Stimulated activated CD8-positive, alpha-beta memory T cell treated with anti-CD3 and anti-CD28 coated beads, Interleukin-4, amount 100 ng/mL, for 4 hours (primary cell): ENCODE measurements around the gene OR2B2.

Source experiments
- DNase-seq, 2 donors: peaks; one replicate each; pipeline ENCODE4 v3.0.0-alpha.2; 2020; ENCODE audit warnings: low read depth in 2 of 2, low spot score in 1 of 2

Gene OR2B2

DNA sequence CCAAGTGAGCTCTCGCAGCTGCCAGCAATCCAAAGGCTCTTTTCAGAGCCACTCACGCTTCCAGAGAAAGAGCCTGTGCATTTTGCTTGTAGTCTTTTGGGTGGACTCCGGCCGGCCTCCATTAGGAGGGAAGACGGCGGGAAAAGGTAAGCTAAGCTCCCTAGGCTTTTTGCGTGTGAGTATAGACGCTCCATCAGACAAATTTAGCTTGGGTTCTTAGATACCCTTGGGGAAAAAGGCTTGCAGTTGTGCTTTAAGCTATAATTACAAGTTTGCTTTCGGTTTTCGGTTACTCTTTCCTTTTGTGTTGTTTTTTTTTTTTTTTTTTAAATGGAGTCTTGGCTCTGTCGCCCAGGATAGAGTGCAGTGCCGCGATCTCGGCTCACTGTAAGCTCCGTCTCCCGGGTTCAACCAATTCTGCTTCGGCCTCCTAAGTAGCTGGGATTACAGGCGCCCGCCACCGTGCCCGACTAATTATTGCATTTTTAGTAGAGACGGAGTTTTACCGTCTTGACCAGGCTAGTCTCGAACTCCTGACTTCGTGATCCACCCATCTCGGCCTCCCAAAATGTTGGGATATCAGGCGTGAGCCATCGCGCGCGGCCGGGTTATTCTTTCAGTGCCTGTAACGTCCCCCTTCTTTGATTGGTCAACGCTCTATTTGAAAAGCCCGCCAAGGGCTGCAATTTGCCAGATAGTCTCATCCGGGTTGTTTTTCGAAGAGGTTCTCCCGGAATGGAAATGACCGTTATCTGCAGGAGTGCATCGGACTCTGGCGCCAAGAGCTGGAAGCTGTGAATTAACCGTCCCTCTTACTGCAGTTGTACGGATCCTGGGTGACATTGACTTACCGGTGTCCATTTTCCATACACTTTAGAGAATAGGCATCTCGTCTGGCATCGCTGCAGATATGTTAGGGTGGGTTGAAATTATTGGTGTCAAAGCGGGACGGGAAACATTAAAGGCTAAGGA is 18.1 kb downstream of the OR2B2 start:
- peak in 1 of 2 donors; percentile 51 for DNase-seq

DNA sequence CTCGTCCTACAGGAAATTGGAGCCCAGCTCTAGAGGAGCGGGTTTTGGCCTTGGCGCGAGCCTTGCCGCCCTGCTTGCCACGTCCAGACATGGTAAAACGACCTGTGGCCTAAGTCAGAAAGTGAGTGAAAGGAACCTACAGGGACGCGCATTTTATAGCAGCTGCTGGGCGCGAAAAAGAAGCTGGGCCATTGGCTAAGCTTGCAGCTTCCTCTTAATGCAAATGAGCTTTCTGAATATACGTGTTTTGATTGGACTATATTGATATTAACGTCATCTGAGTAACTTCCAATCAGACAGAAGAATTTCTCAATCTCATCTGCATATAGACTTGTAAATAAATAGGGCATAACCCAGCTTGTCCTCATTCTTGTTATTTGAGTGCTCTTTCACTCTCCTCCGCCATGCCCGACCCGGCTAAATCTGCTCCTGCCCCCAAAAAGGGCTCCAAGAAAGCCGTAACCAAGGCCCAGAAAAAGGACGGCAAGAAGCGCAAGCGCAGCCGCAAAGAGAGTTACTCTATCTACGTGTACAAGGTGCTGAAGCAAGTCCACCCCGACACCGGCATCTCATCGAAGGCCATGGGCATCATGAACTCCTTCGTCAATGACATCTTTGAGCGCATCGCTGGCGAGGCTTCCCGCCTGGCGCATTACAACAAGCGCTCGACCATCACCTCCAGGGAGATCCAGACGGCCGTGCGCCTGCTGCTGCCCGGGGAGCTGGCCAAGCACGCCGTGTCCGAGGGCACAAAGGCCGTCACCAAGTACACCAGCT is 18.9 kb downstream of the OR2B2 start:
- DNase-seq: peak; percentile 66 to 70

DNA sequence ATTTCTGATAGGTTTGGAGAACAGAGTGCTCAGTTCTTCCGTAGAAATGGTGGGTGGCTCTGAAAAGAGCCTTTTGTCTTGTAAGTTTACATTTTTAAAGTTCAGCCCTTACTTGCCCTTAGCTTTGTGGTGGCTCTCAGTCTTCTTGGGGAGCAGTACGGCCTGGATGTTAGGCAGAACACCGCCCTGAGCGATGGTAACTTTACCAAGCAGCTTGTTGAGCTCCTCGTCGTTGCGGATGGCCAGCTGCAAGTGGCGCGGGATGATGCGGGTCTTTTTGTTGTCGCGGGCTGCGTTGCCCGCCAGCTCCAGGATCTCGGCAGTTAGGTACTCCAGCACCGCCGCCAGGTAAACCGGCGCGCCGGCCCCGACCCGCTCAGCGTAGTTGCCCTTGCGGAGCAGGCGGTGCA is 19.5 kb downstream of the OR2B2 start:
- DNase-seq: no peak

DNA sequence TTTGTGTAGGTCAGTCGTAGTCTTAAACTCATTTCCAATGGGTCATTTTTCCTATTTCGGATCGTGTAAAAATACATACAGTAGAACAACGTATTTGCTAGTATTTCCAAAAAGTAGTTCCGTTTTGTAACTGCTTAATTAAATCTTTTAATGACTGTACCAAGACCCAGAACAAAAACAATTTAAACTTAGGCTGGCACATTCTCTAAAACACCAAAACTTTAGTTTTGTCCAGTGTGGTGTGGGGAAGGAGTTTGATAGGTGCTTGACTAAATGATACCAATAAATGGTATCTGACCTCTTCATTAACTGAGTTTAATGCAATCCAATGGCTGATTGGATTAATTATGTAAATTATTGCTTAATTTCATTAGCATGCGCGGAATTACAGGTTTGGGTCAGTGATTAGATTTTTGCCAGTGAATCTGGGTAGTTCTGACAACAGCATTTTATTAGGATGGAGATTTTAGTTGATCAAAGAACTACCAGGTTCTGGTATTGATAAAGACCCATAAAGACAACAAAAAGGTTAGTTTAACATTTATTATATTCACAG is 20.8 kb downstream of the OR2B2 start:
- no peak for DNase-seq

DNA sequence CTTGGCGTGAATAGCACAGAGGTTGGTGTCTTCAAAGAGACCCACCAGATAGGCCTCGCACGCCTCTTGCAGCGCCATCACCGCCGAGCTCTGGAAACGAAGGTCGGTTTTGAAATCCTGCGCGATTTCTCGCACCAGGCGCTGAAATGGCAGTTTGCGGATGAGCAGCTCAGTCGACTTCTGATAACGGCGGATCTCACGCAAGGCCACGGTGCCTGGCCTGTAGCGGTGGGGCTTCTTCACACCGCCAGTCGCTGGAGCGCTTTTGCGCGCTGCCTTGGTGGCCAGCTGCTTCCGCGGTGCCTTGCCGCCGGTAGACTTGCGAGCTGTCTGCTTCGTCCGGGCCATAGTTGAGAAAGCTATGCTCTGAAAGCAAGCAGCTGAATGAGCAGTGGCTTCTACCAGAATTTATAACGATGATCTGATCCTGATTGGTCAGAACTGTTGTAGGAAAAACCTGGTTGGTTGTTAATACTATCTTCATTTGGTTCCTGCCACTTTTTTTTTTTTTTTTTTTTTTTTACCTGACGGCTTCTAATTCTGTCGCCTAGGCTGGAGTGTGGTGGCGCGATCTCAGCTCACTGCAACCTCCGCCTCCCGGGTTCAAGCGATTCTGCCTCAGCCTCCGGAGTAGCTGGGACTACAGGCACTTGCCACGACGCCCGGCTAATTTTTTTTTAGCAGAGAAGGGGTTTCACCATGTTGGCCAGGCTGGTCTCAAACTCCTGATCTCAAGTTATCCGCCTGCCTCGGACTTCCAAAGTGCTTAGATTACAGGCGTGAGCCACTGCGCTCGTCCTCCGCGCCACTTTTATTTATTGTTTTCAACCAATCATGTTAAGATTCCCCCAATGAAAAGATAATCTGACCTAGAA is 21.5 kb downstream of the OR2B2 start:
- no peak for DNase-seq

DNA sequence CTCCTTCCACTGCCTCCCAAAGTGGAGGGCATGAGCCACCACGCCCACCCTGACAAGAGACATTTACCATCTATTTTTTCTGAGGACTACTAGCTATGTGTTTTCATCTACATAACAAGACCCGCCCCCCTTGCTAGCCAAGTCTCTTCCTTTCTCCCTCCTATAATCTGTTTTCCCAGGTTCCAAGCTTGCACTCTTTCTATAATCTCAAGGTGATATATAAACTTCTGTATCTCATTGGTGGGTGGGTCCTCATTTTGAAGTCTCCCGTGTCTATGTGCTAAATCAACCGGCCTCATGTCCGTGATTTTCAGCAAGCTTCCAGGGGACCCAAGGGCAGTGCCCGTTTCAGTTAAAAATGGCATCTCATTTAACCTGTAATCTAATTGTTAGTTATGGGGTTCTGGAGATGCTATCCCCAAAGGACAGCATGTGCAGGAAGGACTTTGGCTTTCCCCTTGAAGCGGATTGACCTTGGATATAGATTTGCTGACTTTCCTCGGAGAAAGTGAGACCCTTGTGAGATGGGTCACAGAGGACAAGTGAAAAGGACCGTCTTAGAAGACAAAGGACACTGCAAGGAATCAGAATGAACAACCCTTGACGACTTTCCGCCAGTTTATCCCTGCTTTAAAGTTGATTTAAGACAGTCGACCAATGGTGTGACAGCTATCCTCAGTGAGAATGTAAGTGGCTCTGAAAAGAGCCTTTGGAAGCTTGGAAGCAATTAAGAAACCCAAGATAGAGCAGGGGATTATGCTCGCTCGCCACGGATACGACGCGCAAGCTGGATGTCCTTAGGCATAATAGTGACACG is 22.4 kb downstream of the OR2B2 start:
- no peak for DNase-seq

DNA sequence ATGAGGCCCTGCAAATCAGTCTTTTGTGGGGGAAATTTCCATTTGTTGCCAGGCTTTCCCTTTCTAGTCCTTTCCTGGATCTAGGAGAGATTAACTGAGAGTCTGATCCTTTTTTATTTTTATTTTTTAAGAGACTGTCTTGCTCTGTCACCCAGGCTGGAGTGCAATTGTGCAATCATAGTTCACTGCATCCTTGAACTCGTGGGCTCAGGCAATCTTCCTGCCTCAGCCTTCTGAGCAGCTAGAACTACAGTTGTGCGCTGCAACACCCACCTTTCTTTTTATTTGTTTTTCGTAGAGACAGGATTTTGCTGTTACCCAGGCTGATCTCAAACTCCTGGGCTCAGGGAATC is 22.9 kb downstream of the OR2B2 start:
- DNase-seq: no peak

DNA sequence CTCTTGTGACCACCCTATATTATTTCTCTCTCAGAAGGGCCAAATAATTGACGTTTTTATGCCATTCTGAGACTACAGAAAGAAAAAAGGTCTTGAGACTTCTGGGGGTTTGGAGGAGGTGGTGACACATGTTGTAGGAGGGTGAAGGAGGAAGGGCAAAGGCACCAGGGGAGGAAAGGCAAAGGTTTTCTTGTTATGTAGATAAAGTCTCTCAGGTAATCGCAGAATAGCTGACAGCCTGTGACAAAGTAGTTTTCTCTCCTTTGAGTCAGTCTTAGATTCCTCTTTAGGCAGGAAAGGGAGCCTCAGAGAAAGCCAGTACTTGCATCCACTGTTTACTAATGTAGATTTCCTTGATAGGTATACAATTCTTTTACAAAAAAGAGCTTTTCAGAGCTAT is 23.6 kb downstream of the OR2B2 start:
- no peak for DNase-seq

DNA sequence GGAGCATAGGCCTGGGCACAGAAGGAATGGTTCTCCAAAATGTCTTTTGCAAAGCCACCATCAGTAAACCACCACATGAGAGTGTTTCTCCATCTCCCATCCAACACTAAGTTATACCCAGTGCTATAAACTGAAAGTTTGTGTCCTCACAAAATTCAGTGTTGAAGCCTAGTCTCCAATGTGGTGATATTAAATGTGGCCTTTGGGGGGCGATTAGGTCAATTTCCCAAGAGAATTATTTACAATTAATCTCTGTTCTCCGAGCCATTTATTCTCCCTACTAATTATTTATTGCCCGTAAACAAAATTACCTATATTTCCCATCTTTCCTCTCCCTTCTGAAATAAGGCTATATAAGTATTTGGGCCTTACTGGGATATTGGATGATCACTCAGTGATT is 26.1 kb downstream of the OR2B2 start:
- DNase-seq: no peak

DNA sequence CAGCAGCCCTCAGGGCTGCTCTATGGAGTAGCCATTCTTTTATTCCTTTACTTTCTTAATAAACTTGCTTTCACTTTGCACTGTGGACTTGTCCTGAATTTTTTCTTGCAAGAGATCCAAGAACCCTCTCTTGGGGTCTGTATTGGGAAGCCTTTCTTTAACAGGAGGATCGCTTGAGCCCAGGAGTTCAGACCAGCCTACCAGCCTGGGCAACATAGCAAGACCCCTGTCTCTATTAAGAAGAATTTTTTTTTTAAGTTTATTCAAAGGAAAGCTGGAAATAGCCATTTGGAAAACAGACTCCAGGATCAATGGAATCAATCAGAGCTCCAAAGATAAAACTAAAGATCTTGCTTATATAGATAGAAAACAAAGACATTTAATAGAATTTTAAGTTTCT is 29.1 kb downstream of the OR2B2 start:
- DNase-seq: no peak

DNA sequence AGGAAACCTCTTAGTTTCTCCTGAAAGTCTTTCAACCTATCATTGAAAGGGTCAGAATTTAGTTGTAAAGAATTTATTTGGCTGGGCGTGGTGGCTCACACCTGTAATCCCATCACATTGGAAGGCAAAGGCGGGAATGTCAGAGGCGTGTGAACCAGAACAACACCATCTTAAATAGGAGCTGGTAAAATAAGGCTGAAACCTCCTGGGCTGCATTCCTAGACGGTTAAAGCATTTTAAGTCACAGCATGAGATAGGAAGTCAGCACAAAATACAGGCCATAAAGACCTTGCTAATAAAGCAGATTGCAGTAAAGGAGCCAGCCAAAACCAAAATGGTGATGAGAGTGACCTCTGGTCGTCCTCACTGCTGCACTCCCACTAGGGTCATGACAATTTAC is 29.6 kb downstream of the OR2B2 start:
- DNase-seq: no peak

DNA sequence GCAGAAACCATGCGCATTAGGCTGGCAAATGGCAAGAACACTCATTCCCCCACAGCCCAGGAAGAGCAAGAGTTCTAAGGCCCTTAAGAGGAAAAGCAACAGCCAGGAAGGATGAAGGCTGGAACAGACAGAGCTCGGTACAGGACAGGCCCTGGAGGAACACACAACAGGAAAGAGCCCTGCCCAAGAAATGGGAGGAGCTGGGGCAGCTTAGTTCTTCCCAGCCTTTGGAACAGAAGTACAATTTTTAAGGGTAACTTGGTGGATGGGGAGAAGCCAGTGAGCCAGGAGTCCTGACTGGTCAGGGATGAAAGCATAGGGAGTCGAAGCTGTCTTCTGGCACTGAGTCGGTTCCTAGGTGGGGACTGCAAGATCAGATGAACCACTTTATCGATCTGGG is 32.4 kb downstream of the OR2B2 start:
- no peak for DNase-seq

DNA sequence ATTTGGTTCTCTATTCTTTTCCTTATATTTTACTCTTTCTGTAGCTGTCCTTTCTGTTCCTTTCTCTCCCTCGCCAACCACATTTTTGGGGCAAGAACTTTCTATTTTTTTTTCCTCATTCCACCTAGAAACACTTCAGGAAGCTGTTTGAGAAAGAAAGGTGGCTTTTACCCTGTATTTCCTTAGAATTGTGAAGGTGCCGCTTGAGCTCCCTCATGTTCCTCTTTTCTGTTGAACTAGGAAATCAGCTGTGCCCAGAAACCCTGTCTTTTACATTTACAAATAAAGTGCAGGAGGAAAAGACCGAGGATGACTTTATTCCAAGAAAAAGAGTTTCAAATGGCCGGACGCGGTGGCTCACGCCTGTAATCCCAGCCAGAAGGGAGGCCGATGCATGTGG is 38.2 kb downstream of the OR2B2 start:
- DNase-seq: no peak

DNA sequence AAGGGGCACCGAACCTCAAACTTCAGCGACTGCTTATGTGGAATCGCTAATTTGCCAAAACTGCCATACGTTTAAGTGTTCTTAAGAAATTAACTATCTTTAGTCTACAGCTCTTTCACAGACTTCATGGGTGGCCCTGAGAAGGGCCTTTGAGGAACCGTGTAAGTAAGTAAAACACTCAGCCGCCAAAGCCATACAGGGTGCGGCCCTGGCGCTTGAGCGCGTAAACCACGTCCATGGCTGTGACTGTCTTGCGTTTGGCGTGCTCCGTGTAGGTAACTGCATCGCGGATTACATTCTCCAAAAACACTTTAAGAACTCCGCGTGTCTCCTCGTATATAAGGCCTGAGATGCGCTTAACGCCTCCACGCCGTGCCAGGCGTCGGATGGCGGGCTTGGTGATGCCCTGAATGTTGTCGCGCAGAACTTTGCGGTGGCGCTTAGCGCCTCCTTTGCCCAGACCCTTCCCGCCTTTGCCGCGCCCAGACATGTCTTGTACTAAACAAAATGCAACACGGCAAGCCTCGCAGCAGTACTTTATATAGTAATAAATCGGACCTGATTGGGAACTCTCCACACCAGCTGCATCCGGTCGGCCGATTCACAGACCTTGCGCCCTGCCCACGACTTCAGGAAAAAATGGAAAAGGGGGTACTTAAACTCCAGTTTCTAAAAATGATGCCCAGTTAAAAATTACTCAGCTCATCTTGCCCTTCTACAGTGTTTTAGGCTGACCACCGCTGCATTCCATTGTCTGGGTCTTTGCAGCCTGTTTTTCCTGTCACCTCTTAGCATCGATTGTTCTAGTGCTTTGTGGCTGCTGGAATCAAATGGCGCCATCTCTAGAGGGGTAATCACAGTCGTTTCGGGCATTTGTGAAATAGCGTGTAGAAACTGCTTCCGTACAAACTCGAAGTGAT is 38.9 kb downstream of the OR2B2 start:
- DNase-seq: no peak

DNA sequence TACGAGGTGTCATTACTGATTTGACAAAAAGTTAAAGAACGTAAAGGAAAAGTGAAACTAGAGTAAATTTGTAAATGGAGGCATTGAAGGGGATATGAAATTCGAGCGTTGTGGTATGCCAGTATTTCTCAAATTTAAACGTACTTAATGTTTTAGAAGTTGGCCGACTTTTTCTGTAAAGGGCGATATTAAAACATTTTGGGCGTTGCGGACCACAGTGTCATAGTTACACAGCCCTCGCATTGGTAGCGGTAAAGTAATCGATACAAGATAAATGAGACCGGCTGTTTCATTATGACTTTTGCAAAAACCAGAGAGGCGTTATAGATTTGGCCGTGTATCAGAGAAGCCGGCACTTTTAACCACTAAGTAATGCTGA is 39.6 kb downstream of the OR2B2 start:
- DNase-seq: no peak

DNA sequence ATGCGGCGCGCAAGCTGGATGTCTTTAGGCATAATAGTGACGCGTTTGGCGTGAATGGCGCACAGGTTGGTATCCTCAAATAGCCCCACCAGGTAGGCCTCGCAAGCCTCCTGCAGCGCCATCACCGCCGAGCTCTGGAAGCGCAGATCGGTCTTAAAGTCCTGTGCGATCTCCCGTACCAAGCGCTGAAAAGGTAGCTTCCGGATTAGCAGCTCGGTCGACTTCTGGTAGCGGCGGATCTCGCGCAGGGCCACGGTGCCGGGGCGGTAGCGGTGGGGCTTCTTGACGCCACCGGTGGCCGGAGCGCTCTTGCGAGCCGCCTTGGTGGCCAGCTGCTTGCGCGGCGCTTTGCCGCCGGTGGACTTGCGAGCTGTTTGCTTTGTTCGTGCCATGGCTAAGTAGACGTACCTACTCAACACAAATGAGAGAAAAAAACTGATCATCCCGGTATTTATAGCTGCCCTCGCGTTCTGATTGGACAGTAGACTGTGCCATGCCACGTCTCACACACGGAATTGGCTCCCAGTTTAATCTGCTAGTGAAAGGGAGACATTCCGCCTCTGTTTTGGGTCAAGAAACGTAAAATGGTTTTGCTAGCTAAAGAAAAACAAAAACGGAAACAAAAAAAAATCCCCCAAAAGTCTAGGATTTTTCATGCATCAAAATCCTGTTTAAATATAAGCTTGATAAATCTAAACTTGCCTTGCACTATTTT is 40.1 kb downstream of the OR2B2 start:
- peak; percentile 62 to 70 for DNase-seq

DNA sequence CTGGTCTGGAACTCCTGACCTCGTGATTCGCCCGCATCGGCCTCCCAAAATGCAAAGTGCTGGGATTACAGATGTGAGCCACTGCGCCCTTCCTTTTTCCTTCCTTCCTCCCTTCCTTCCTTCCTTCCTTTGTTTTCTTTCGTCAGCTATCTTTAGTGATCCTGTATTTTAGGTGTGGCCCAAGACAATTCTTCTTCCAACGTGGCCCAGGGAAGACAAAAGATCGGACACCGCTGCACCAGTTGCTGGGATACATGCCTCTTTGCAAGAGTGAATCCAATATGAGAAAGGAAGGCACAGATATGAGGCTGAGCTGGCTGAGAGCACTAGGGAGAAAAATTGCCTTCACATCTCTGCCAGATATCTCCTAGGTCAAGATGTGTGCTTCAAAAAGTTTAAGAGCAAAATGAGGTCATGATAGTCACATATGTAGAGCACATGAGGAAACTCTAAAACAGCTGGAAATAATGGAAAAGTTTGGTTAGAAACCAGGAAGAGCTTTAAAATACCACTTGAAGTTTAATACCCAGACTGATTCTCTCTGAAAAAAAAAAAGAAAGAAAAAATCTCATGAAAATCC is 41.8 kb downstream of the OR2B2 start:
- DNase-seq: no peak

DNA sequence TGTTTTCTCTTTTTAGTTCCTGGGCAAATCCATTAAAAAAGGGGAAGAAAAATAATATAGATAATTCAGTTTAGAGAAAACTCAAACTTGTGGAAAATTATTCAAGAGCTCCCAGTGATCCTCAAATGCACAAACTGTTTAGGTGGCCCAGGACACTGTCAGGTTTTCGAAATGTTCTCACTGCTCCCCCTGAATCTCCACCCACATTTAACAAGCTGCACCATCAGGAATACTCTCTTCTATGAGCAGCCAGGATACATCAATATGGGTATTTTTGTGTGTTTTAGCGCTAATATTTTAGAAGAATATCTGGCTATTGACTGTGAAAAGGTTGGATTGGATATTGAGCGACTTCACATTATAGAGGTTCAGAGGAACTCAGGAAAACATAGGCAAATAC is 43.9 kb downstream of the OR2B2 start:
- DNase-seq: no peak
